Glomerular endothelial cell (primary cell): ENCODE data around the gene OR5K2. TPM values are rescaled to one million over a fixed set of nuclear protein-coding genes. Genes with fewer than 3 reads are reported as not detected.

Experiments used
- total RNA-seq: library from RNA; depleted of rRNA; stranded (reverse); fragments of >200 nt; gene quantifications from 2 replicates; pipeline ENCODE4 v1.2.3, GENCODE V29; 2015

The OR5K2 gene
- total RNA-seq, 1 donor from 2014 or later = not detected

Other genes starting within 250 kb of the OR5K2 start
- gene OR5H6, start 233.4 kb upstream of the OR5K2 start, total RNA-seq = not detected in 2 replicates
- not detected in 2 replicates for gene OR5H2, start 215.2 kb upstream of the OR5K2 start, total RNA-seq
- not detected in 2 replicates for gene OR5K4, start 143.8 kb upstream of the OR5K2 start, total RNA-seq
- not detected in 2 replicates for gene OR5K3, start 107.0 kb upstream of the OR5K2 start, total RNA-seq
- gene OR5K1, start 34.5 kb upstream of the OR5K2 start, total RNA-seq = not detected in 2 replicates
- 112 and 118 TPM in 2 replicates for gene CLDND1, start 25.2 kb downstream of the OR5K2 start, total RNA-seq
- not detected in 2 replicates for gene GPR15, start 34.3 kb downstream of the OR5K2 start, total RNA-seq
- gene CPOX, start 95.9 kb downstream of the OR5K2 start, total RNA-seq = 27.2 and 29.6 TPM in 2 replicates